ENCODE measurements around the gene IRGC. TPM values are rescaled to one million over a fixed set of nuclear protein-coding genes. Genes with fewer than 3 reads are reported as not detected.

Gene IRGC
- total and polyA plus RNA-seq, 11 donors, result not detected

DNA sequence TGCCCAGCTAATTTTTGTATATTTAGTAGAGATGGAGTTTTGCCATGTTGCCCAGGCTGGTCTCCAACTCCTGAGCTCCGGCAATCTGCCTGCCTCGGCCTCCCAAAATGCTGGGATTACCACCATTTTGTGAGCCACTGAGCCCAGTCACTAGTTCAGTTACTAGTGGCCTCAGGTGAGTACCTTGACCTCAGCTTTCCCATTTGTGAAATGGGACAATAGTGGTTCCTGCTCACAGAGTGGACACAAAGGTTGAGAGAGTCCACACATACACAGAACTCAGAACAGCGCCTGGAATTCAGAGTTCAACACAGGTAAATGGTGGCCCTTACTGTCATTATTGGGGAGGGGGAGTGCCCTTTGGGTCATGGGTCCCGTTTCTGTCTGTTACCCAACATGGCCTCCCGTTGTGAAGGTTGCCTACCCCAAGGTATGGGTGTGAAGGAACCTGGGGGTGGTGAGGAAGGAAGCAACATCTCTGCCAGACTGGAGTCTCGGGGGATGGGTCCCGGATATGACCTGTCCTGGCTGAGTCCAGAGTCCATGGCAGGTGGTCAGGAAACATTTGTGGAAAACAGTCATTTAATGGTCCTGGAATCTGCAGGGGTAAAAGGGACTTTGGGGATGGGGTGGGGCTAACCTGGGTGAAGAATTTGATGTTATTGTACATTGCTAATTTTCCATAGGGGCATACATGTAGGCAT lies 11.7 kb upstream of the IRGC start:
- peaks cover 0 to 10% (median 0%) of the 10 kb centered on the region in 12 donors for H3K9me3 ChIP-seq
- H3K4me3 ChIP-seq, result no peak overlapping the region
- no peaks in the 10 kb centered on the region for H3K36me3 ChIP-seq
- peaks cover 0 to 14% (median 0%) of the 10 kb centered on the region in 9 donors for H3K27me3 ChIP-seq
- H3K4me1 ChIP-seq, result peaks cover 0 to 28% (median 9%) of the 10 kb centered on the region in 12 donors
- intact Hi-C loops (cut with DNase I), result no loop called here
- no peak overlapping the region for H3K27ac ChIP-seq
- no peak for TF ChIP-seq POLR2A (IDR thresholded peaks at IDR 0.05)
- TF ChIP-seq, protein P1, sequence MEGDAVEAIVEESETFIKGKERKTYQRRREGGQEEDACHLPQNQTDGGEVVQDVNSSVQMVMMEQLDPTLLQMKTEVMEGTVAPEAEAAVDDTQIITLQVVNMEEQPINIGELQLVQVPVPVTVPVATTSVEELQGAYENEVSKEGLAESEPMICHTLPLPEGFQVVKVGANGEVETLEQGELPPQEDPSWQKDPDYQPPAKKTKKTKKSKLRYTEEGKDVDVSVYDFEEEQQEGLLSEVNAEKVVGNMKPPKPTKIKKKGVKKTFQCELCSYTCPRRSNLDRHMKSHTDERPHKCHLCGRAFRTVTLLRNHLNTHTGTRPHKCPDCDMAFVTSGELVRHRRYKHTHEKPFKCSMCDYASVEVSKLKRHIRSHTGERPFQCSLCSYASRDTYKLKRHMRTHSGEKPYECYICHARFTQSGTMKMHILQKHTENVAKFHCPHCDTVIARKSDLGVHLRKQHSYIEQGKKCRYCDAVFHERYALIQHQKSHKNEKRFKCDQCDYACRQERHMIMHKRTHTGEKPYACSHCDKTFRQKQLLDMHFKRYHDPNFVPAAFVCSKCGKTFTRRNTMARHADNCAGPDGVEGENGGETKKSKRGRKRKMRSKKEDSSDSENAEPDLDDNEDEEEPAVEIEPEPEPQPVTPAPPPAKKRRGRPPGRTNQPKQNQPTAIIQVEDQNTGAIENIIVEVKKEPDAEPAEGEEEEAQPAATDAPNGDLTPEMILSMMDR (IDR thresholded peaks at IDR 0.05), result no peak
- DNase-seq, result no peak
- ATAC-seq, result no peak
- WGBS, 4 donors, result 62 to 71% (median 67%) methylated on average over 7 of the region's 7 CpGs

DNA sequence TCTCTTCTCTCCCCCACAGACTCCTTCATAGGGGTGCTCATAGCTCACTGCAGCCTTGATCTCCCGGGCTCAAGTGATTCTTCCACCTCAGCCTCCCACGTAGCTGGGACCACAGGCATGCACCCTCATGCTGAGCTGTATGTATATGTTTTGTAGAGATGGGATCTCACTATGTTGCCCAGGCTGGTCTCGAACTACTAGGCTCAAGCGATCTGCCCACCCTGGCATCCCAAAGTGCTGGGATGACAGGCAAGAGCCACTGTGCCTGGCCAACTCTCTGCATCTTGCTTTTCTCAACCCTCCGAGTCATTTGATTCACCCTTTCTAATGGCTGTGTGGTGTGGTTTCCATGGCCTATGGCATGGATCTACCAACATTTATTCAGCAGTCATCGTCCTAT lies 10.1 kb upstream of the IRGC start:
- Histone ChIP-seq H3K27me3 (no peaks in the 10 kb centered on the region), H3K9me3 (peaks cover 0 to 11% (median 0%) of the 10 kb centered on the region in 12 donors), H3K4me1 (peaks cover 0 to 12% (median 0%) of the 10 kb centered on the region in 12 donors), H3K27ac (no peak overlapping the region), H3K36me3 (no peaks in the 10 kb centered on the region), H3K4me3 (no peak overlapping the region)
- DNase-seq, result no peak
- TF ChIP-seq, protein P1 (IDR thresholded peaks at IDR 0.05), result no peak
- TF ChIP-seq POLR2A (IDR thresholded peaks at IDR 0.05), result no peak
- WGBS, 4 donors, result 76 to 91% (median 79%) methylated on average over 6 of the region's 6 CpGs
- ATAC-seq, result no peak
- intact Hi-C loops (cut with DNase I), result no loop called here

DNA sequence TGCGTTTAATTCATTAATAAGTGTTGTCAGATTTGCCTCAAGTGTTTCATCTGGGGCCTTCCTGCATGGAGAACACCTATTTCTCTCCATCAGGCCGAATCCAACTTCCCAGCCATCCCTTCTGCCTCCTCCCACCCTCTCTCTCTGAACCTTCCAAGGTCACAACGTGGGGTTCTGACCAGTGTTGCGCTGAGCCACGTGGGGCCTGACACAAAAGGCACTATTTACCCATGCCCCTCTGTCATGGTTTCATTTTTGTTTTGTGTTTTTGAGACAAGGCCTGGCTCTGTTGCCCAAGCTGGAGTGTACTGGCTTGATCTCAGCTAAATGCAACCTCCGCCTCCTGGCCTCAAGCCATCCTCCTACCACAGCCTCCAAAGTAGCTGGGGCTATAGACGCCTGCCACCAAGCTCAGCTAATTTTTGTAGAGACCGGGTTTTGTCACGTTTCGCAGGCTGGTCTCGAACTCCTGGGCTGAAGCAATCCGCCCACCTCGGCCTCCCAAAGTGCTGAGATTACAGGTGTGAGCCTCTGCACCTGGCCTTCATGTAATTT lies 8.6 kb upstream of the IRGC start:
- H3K27me3 ChIP-seq, result no peaks in the 10 kb centered on the region
- WGBS, 4 donors, result 79 to 88% (median 85%) methylated on average over 13 of the region's 13 CpGs
- ATAC-seq (no peak), DNase-seq (no peak)
- intact Hi-C loops (cut with DNase I), result no loop called here
- no peak overlapping the region for H3K4me3 ChIP-seq
- TF ChIP-seq, protein P1 (IDR thresholded peaks at IDR 0.05), result no peak
- TF ChIP-seq POLR2A (IDR thresholded peaks at IDR 0.05), result no peak
- H3K36me3 ChIP-seq, result no peaks in the 10 kb centered on the region
- H3K27ac ChIP-seq, result no peak overlapping the region
- H3K4me1 ChIP-seq, result no peaks in the 10 kb centered on the region
- peaks cover 0 to 11% (median 0%) of the 10 kb centered on the region in 12 donors for H3K9me3 ChIP-seq

DNA sequence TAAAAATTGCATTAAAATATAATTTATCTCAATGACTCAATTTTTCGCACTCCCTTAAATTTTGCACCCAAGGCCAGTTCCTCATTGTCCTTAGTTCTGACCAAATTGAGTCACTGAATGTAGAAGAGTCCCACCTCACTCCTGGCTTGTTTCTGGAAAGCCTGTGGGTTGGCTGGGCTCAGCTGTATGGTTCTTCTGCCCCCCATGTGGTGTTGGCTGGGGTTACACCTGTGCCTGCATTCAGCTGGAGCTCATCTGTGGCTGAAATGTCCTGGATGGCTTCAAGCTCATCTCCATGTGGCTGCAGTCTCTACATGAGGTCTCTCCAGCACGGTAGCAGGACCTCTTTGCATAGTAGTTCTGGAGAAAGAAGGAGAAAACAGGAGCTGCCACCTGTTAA lies 7.2 kb upstream of the IRGC start:
- ATAC-seq (no peak), DNase-seq (no peak)
- Histone ChIP-seq H3K27me3 (no peaks in the 10 kb centered on the region), H3K36me3 (no peaks in the 10 kb centered on the region), H3K4me3 (no peak overlapping the region), H3K4me1 (no peaks in the 10 kb centered on the region), H3K9me3 (peaks cover 0 to 11% (median 0%) of the 10 kb centered on the region in 12 donors), H3K27ac (no peak overlapping the region)
- intact Hi-C loops (cut with DNase I), result no loop called here
- 53 to 84% (median 64%) methylated on average over 2 of the region's 2 CpGs for WGBS, 4 donors
- no peak for TF ChIP-seq POLR2A (IDR thresholded peaks at IDR 0.05)
- TF ChIP-seq, protein P1 (IDR thresholded peaks at IDR 0.05), result no peak

Measured in heart left ventricle (tissue), 16 donors.